Stimulated activated naive B cell treated with anti-CD40 and anti-IgM and Interleukin-4, amounts not matched to agents 10 μg/mL and 1 μg/mL and 100 μg/mL, for 72 hours (primary cell): ENCODE measurements around the gene CNTN4.

Source experiments
- ATAC-seq, 2 donors: fragments of 150-1000 bp; cut with Tn5 transposase; replicated peaks; 2 replicates each; pipeline ENCODE4 v1.10.0; 2021; ENCODE audit warnings: moderate library complexity in 1 of 2
- DNase-seq: peaks from one replicate; pipeline ENCODE4 v3.0.0; 2021
- H3K27ac Mint-ChIP-seq: one replicate; pipeline ENCODE4 v1.8.0; 2022; ENCODE audit warnings: mild to moderate bottlenecking, mixed read lengths
- H3K27me3 Mint-ChIP-seq, 2 donors: one replicate each; pipeline ENCODE4 v1.8.0; 2022; ENCODE audit warnings: mixed read lengths in 2 of 2
- H3K36me3 Mint-ChIP-seq, 2 donors: one replicate each; pipeline ENCODE4 v1.8.0; 2022; ENCODE audit warnings: mixed read lengths in 2 of 2, mild to moderate bottlenecking in 1 of 2
- H3K4me1 Mint-ChIP-seq, 2 donors: one replicate each; pipeline ENCODE4 v1.8.0; 2022; ENCODE audit warnings: mixed read lengths in 2 of 2, mild to moderate bottlenecking in 1 of 2
- H3K4me3 Mint-ChIP-seq, 2 donors: one replicate each; pipeline ENCODE4 v1.8.0; 2022; ENCODE audit warnings: mild to moderate bottlenecking in 2 of 2, mixed read lengths in 2 of 2, moderate library complexity in 1 of 2
- H3K9me3 Mint-ChIP-seq, 2 donors: one replicate each; pipeline ENCODE4 v1.8.0; 2022; ENCODE audit warnings: mixed read lengths in 2 of 2, mild to moderate bottlenecking in 1 of 2

The CNTN4 gene

DNA sequence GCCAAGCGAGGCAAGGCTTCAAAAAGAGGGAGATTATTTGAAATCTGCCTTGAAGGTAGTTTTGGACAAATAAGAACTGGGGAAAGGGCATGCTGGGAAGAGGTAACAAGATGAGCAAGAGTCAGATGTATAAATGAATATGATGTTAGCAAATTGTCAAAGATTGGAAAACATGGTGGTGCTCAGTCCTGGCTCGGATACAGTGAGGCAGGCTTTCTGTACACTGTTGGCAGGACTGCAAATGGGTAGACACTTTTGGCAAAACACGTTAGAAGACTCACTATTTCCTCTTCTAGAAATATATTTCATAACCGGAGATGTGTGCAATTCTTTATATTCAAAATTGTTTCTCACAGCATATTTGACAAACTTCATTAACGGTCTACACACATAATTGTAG, 581.6 kb downstream of the CNTN4 start:
- Mint-ChIP-seq H3K36me3 (no peaks in the 10 kb centered on the region), H3K27ac (no peak overlapping the region), H3K27me3 (no peaks in the 10 kb centered on the region), H3K4me1 (no peaks in the 10 kb centered on the region), H3K9me3 (no peaks in the 10 kb centered on the region), H3K4me3 (no peak overlapping the region)
- DNase-seq (no peak), ATAC-seq (no peak)

DNA sequence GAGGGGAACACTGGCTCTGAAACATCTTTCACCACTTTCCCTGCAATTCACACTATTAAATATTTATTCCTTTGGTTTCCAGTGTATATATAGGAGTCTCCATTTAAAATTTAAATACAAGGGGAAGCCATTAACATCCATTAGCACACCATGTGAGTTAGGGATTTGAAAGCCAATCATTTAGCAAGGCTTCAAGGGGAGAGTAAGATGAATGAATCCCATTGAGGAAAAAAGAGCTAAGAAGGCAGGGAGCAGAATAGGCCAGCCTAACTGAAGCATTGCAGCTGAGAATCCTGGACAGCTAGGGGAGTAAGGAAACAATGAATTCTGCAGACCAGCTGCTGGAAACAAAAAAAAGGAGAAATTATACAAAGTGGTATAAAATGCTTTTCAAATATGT, 585.4 kb downstream of the CNTN4 start:
- Mint-ChIP-seq H3K4me3 (no peak overlapping the region), H3K36me3 (no peaks in the 10 kb centered on the region), H3K9me3 (no peaks in the 10 kb centered on the region), H3K27ac (no peak overlapping the region), H3K4me1 (no peaks in the 10 kb centered on the region), H3K27me3 (no peaks in the 10 kb centered on the region)
- DNase-seq = no peak
- no peak for ATAC-seq

DNA sequence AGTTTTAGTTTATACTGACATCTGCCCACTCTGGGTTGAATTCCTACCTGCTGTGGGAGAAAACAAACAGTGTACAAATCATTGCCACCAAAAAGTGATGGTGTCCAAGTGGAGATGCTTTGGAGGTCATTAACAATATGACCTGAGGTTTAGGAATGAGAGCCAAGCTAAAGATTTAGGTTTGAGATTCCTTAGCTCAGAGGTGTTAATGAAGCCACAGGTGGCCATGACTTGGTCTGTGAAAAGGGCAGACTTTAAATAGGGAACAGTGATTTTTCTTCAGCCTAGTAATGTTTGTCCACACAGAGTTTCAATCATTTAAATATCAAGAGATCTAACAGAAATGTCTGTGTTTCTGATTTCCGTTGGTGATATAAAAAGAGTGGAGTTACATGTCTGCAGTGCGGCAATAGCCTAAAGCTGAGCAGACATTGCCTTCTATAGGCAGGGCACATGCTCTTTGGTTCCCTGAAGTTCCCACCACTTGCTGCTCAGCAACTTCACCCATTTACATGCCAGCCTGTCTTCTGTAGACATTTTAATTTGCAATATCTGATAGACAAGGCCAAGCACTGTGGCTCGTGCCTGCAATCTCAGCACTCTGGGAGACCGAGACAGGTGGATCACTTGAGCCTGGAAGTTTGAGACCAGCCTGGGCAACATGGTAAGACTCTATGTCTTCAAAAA, 588.3 kb downstream of the CNTN4 start:
- Mint-ChIP-seq H3K4me1 (no peaks in the 10 kb centered on the region), H3K4me3 (no peak overlapping the region), H3K36me3 (no peaks in the 10 kb centered on the region), H3K27ac (no peak overlapping the region), H3K9me3 (peaks cover 0 to 2% of the 10 kb centered on the region in 2 donors), H3K27me3 (no peaks in the 10 kb centered on the region)
- ATAC-seq (no peak), DNase-seq (no peak)

DNA sequence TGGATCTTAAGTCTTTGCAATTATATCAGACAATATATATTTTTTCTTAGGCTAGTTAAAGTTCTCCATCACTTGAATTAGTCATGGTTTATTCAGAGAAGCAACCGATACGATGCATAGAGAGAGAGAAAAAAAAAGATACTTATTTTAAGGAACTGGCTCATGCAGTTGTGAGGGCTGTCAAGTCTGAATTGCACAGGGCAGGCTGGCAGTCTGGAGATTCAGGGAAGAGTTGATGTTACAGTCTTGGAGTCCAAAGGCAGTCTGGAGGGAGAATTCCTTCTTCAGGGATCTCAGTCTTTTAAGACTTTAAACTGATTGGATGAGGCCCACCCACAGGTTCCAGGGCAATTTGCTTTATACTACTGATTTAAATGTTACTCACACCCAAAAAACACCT, 598.9 kb downstream of the CNTN4 start:
- no peak for DNase-seq
- Mint-ChIP-seq H3K27me3 (no peaks in the 10 kb centered on the region), H3K9me3 (peaks cover 0 to 1% of the 10 kb centered on the region in 2 donors), H3K27ac (no peak overlapping the region), H3K36me3 (no peaks in the 10 kb centered on the region), H3K4me1 (no peaks in the 10 kb centered on the region), H3K4me3 (no peak overlapping the region)
- no peak for ATAC-seq

DNA sequence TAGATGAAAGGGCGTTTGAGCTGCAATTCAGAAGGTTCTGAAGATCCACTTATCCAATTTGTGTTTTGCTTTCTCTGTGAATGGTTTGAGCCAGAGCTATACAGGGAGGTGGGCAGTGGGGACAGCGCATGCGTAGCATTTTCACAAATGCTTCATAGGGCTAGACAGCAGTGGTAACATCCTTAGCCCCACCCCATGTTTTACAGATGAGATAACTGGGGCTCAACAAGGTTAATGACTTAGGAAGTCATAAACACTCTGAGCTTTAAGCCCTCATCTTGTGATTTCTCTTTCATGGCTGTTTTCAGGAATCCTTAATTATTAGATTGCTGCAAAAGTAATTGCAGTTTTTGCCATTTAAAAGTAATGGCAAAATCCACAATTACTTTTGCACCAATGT, 602.8 kb downstream of the CNTN4 start:
- H3K36me3 Mint-ChIP-seq = no peaks in the 10 kb centered on the region
- ATAC-seq = no peak

DNA sequence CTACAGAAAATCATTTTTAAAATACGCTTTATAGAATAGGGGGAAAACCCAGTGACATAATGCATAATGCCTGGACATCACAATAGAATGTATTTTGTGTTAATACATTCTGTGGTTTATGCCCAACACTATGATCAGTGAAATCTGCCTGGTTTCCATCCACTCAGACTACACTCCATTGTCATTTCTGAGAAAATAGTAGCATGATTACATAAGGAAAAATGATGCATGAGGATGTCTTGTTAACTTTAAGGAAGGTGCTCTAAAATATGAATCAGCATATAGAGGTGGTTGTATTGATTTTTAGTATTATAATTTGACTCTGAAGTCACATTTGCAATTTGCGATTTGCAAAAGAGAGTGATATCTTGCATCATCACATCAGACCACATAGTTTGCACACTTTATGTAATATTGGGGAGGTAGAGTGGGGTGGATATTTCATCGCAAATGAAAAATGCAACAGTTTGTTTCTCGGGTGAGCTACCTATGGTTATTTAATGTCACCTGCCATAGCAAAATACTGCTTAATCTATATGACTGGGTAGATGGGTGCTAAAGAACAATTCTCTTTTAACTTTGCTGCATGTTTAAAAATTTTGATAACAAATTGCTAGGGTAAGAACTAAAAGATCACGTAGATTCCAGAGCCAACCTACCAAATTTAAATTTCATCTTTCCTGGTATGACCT, 607.6 kb downstream of the CNTN4 start:
- Mint-ChIP-seq H3K27ac (no peak overlapping the region), H3K4me1 (no peaks in the 10 kb centered on the region), H3K36me3 (no peaks in the 10 kb centered on the region), H3K9me3 (no peaks in the 10 kb centered on the region), H3K27me3 (no peaks in the 10 kb centered on the region), H3K4me3 (no peak overlapping the region)
- DNase-seq (no peak), ATAC-seq (no peak)

More for the DNA sequence above, 602.8 kb downstream of the CNTN4 start:
- Mint-ChIP-seq H3K27me3 (no peaks in the 10 kb centered on the region), H3K4me3 (no peak overlapping the region), H3K27ac (no peak overlapping the region), H3K9me3 (no peaks in the 10 kb centered on the region), H3K4me1 (no peaks in the 10 kb centered on the region)
- no peak for DNase-seq

DNA sequence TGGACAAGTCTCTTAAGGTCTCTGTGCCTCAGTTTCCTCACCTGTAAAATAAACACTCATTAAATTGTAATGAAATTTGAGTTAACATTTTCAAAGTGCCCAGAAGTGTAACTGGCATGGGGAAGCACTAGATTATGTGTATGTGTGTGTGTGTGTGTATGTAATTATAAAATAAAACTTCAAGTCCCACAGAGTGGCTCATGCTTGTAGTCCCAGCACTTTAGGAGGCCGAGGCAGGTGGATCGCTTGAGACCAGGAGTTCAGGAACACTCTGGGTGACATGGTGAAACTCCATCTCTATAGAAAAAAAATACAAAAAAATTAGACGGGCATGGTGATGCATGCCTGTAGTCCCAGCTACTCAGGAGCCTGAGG, 608.2 kb downstream of the CNTN4 start:
- Mint-ChIP-seq H3K4me3 (no peak overlapping the region), H3K9me3 (no peaks in the 10 kb centered on the region), H3K36me3 (no peaks in the 10 kb centered on the region), H3K27ac (no peak overlapping the region), H3K4me1 (no peaks in the 10 kb centered on the region), H3K27me3 (no peaks in the 10 kb centered on the region)
- no peak for ATAC-seq
- DNase-seq = no peak

DNA sequence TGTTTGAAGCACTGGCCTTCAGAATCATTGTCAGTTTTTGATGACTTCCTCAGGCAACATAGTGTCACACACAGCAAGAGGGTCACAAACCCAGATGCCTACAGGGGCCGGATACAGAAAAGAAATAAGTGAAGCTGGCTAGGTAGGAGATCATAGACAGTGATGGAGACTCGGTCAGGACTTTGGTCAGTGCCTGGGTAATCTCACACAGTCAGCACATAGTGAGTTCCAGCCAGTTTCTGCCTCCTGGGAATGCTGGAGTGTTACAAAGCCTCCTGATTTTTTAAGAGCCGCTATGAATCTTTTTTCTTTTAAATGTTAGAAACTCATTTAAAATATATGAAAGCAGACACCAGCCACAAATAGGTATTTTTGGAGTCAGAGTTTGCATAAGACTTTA, 612.4 kb downstream of the CNTN4 start:
- Mint-ChIP-seq H3K27ac (no peak overlapping the region), H3K4me3 (no peak overlapping the region), H3K36me3 (no peaks in the 10 kb centered on the region), H3K9me3 (no peaks in the 10 kb centered on the region), H3K4me1 (no peaks in the 10 kb centered on the region), H3K27me3 (no peaks in the 10 kb centered on the region)
- DNase-seq (no peak), ATAC-seq (no peak)

DNA sequence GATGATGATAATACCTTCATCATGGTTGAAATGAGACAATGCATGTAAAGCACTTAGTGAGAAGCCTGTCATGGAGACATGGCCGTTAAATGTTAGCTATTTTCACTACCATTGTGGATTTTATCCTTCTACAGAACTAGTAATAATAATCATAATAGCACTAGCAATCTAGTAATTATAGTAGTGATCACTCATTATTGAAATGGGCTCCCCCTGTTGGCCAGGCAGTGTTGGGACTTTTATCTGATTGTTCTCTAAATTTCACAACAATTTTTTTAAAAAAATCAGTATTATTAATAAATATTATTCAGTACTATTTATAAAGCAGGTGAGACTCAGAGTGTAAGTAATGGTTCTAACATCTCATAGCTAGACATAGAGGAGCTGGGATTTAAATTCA, 615.3 kb downstream of the CNTN4 start:
- no peak for ATAC-seq
- Mint-ChIP-seq H3K27ac (no peak overlapping the region), H3K9me3 (no peaks in the 10 kb centered on the region), H3K27me3 (no peaks in the 10 kb centered on the region), H3K4me1 (no peaks in the 10 kb centered on the region), H3K36me3 (no peaks in the 10 kb centered on the region), H3K4me3 (no peak overlapping the region)
- no peak for DNase-seq

DNA sequence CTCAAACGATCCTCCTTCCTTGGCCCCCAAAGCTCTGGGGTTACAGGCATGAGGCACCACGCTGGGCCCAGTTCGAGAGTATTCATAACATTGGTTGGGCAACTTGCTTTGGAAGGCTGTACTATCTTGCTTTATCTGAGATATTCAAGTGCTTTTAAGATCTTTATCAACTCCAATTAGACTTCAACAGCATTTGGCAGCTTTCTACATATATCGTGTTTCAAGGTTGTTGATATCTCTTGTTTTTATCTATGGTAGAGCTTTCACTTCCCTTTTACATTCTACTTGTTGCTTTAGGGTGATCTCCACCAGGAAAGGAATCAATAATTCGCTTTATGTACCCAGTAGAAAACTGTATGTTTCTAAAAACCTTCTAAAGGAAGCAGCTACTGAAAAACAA, 616.2 kb downstream of the CNTN4 start:
- Mint-ChIP-seq H3K4me1 (no peaks in the 10 kb centered on the region), H3K9me3 (no peaks in the 10 kb centered on the region), H3K27me3 (no peaks in the 10 kb centered on the region), H3K27ac (no peak overlapping the region), H3K36me3 (no peaks in the 10 kb centered on the region), H3K4me3 (no peak overlapping the region)
- ATAC-seq (no peak), DNase-seq (no peak)

DNA sequence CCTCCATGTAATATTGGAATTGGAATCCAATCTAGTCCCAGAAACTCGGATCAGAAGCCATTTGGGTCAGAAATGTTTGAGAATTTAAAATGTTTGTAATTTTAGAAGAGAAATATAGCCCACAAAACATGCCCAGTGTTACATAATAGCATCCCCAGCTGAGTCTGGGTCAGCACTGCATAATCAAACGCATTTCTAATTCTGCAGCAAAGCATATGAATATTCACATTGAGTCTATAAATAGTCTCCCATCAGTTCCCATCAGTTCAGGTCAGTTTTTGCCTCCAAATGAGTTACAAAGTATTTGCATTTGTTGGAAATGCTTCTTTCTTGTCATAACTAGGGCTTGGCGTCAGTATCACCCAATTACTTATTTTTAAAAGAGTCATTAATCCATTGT, 628.4 kb downstream of the CNTN4 start:
- ATAC-seq = no peak
- H3K9me3 Mint-ChIP-seq = peaks cover 0 to 4% of the 10 kb centered on the region in 2 donors
- H3K27ac Mint-ChIP-seq = no peak overlapping the region
- no peaks in the 10 kb centered on the region for H3K4me1 Mint-ChIP-seq
- no peak overlapping the region for H3K4me3 Mint-ChIP-seq
- no peak for DNase-seq
- H3K27me3 Mint-ChIP-seq = no peaks in the 10 kb centered on the region
- H3K36me3 Mint-ChIP-seq = no peaks in the 10 kb centered on the region

DNA sequence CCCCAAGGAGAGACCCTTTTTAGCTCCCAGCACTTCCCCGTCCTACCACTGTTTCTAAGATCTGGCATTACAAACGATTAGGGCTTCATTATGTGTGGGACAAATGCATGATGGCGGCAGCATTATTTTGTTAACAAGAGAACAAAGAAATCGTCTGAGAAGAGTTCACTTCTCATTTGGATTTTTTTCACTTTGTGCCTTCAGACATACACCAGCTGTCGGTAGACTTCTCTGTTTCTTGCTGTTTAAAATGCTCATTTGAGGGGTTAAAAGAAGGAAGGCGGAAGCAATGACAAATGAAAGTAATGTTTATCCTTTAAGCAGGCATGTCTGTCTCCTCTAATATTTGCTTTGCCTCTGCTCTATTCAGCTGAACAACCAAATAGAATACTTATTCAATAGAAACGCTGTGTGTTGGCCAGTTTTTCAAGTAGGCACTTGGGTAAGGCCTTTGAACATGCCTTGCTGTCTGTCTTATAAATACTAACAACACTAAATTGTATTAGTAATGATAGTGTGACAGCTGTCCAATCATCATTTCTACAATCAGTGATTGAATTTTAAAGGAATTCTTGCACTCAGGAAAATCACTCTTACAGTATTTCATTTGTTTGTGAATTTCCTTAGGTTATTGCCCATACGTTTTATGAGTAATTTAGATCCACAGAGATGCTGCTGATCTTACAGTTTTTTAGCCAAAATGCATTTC, 629.1 kb downstream of the CNTN4 start:
- Mint-ChIP-seq H3K36me3 (no peaks in the 10 kb centered on the region), H3K4me1 (no peaks in the 10 kb centered on the region), H3K4me3 (no peak overlapping the region), H3K9me3 (peaks cover 0 to 4% of the 10 kb centered on the region in 2 donors), H3K27me3 (no peaks in the 10 kb centered on the region), H3K27ac (no peak overlapping the region)
- ATAC-seq = no peak
- DNase-seq = no peak

DNA sequence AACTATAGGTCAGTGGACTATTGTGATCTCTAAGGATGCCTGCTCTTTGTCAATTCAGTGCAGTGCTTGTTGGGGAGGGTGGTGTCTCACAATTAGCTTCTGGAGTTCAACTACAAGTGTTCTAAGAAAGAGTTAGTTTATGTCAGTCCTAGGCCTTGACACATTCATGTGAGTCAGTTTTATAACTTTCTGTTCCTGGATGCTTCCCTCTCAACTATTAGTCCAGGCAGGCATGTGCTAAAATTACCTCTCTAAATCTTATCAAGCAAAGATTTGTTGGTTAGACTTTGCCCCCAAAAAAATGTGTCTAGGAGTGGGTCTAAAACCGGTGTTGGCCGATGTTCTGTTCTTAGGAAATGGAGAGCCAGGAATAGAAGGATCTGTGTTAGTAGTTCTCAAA, 633.2 kb downstream of the CNTN4 start:
- DNase-seq = no peak
- Mint-ChIP-seq H3K27me3 (no peaks in the 10 kb centered on the region), H3K4me1 (no peaks in the 10 kb centered on the region), H3K27ac (no peak overlapping the region), H3K36me3 (no peaks in the 10 kb centered on the region), H3K9me3 (peaks cover 0 to 4% of the 10 kb centered on the region in 2 donors), H3K4me3 (no peak overlapping the region)
- ATAC-seq = no peak

DNA sequence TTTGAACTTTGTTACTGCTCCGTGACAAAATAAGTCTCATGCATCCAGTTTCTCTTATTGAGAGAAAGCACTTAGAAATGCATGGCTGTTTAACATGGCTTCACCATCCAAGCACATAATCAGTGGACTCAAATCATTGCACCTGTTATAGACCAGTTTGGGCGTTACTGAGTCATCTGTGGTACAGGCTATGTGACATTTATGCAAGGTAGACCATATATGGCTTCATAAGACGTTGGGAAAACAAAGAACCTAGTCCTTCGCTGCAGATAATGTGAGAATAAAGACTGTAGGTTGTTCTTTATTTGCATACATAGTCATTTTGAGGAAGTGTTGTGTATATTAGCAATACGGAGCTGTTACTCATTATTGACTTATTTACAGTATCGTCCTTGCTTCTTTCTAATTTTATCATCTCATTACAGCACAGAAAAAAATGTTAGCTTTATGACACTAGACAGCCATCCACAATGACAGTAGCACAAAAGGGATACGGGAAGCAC, 636.8 kb downstream of the CNTN4 start:
- Mint-ChIP-seq H3K4me1 (no peaks in the 10 kb centered on the region), H3K27ac (no peak overlapping the region), H3K27me3 (no peaks in the 10 kb centered on the region), H3K4me3 (no peak overlapping the region), H3K36me3 (no peaks in the 10 kb centered on the region), H3K9me3 (no peaks in the 10 kb centered on the region)
- DNase-seq (no peak), ATAC-seq (no peak)

DNA sequence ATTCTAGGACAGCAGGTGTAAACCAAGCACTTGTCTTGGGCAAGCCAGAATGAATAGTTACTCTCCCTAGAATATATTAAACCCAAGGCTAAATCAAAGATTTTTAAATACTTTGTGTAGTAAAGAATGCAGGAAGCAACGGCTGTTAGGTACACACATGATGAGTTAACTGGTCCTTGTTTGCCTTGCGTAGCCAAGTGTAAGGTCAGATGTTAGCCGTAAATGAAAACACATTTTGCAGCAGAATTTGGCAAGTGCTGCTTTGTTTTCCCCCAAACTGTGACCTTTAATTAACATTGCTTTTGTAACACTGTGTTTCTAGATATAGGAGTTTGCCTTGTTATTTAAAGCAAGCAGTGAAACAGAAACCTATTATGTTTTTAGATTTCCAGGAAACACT, 642.9 kb downstream of the CNTN4 start:
- no peak overlapping the region for H3K27ac Mint-ChIP-seq
- ATAC-seq = no peak
- H3K4me1 Mint-ChIP-seq = no peaks in the 10 kb centered on the region
- H3K4me3 Mint-ChIP-seq = no peak overlapping the region
- no peaks in the 10 kb centered on the region for H3K9me3 Mint-ChIP-seq
- no peak for DNase-seq
- no peaks in the 10 kb centered on the region for H3K27me3 Mint-ChIP-seq
- no peaks in the 10 kb centered on the region for H3K36me3 Mint-ChIP-seq
